ENCODE data around the gene ADGRB3. TPM values are rescaled to one million over a fixed set of nuclear protein-coding genes. Genes with fewer than 3 reads are reported as not detected.
"Not testable (repeated sequence)": the region's sequence is repeated elsewhere in the genome, so short reads cannot be mapped to it uniquely, and the experiment has no call there.

The ADGRB3 gene
- total and polyA plus RNA-seq, 7 donors, result 0.10 to 0.39 (median 0.21) TPM; not detected in 1

GRCh38 chr6:69105288-69105687 lies 470.2 kb downstream of the ADGRB3 start:
- Histone ChIP-seq H3K4me1 (no peaks in the 10 kb centered on the region), H3K27ac (no peak overlapping the region), H3K4me3 (no peak overlapping the region), H3K27me3 (ENCODE audit: insufficient read depth in 3 of 3, low read length in 2 of 3) (peaks cover 0 to 3% (median 0%) of the 10 kb centered on the region in 3 donors), H3K36me3 (ENCODE audit: insufficient read depth in 1 of 2, low read depth in 1 of 2) (no peaks in the 10 kb centered on the region), H3K9me3 (no peaks in the 10 kb centered on the region)
- ATAC-seq (no peak), DNase-seq (no peak)
- 51 to 73% (median 65%) methylated on average over 3 of the region's 3 CpGs for WGBS, 3 donors
- intact Hi-C loops (cut with DNase I), result no loop called here
- no peak for TF ChIP-seq CTCF (IDR thresholded peaks at IDR 0.05)

GRCh38 chr6:69106511-69106910 lies 471.4 kb downstream of the ADGRB3 start:
- TF ChIP-seq CTCF (IDR thresholded peaks at IDR 0.05), result no peak
- no peak overlapping the region for H3K4me3 ChIP-seq
- no peaks in the 10 kb centered on the region for H3K36me3 ChIP-seq (ENCODE audit: insufficient read depth in 1 of 2, low read depth in 1 of 2)
- no peak overlapping the region for H3K27ac ChIP-seq
- 55 to 61% (median 57%) methylated on average over 3 of the region's 3 CpGs for WGBS, 3 donors
- ATAC-seq (no peak), DNase-seq (no peak)
- no peaks in the 10 kb centered on the region for H3K9me3 ChIP-seq
- H3K4me1 ChIP-seq, result no peaks in the 10 kb centered on the region
- intact Hi-C loops (cut with DNase I), result no loop called here
- peaks cover 0 to 3% (median 0%) of the 10 kb centered on the region in 3 donors for H3K27me3 ChIP-seq (ENCODE audit: insufficient read depth in 3 of 3, low read length in 2 of 3)

DNA sequence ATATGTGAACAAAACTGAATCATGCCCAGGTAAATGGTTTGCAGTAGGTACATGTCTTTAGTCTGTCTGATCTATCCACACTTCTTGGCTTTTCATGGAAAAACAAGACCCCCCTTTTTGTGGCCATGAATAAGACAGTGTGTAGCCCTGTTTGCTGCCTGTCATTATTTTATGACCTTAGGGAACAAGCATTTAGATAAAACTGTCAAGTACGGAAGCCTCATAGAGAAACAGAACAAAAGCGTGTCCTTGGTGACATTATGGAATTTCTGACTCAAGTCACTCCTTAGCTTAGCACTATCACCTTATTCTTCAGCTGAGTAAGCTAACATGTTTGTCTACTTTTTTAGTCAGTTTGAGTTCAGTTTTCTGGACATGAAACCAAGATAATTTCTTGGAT lies 476.2 kb downstream of the ADGRB3 start:
- intact Hi-C loops (cut with DNase I), result no loop called here
- Histone ChIP-seq H3K9me3 (no peaks in the 10 kb centered on the region), H3K27ac (no peak overlapping the region), H3K27me3 (ENCODE audit: insufficient read depth in 3 of 3, low read length in 2 of 3) (peaks cover 0 to 3% (median 0%) of the 10 kb centered on the region in 3 donors), H3K4me1 (no peaks in the 10 kb centered on the region), H3K4me3 (no peak overlapping the region), H3K36me3 (ENCODE audit: insufficient read depth in 1 of 2, low read depth in 1 of 2) (no peaks in the 10 kb centered on the region)
- no peak for TF ChIP-seq CTCF (IDR thresholded peaks at IDR 0.05)
- no peak for DNase-seq
- WGBS, 3 donors, result 76 to 90% (median 83%) methylated on average over 2 of the region's 2 CpGs
- no peak for ATAC-seq

DNA sequence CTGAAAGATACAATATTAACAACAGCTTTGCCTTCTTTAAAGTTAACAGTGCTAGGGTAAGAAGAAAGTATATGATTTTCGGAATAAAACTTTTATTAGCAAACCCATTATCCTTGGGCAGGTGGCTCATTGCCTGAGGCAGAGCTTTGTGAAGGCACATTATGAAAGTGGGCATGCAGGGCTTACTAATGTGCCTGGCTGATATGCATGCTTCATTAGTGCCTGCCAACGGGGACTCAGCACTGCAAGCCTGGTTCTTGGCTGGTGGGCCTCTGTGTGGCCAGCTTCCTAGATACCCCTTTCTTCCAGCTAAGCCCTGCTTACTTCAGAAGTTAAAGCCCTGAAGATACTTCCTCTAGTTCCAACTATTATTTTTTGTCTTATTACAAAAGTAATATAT lies 481.6 kb downstream of the ADGRB3 start:
- ATAC-seq (no peak), DNase-seq (no peak)
- no peaks in the 10 kb centered on the region for H3K9me3 ChIP-seq
- H3K4me1 ChIP-seq, result no peaks in the 10 kb centered on the region
- TF ChIP-seq CTCF (IDR thresholded peaks at IDR 0.05), result no peak
- H3K27ac ChIP-seq, result no peak overlapping the region
- no peaks in the 10 kb centered on the region for H3K36me3 ChIP-seq (ENCODE audit: insufficient read depth in 1 of 2, low read depth in 1 of 2)
- 51 to 68% (median 60%) methylated on average over 2 of the region's 2 CpGs for WGBS, 3 donors
- H3K4me3 ChIP-seq, result no peak overlapping the region
- intact Hi-C loops (cut with DNase I), result no loop called here
- no peaks in the 10 kb centered on the region for H3K27me3 ChIP-seq (ENCODE audit: insufficient read depth in 3 of 3, low read length in 2 of 3)

DNA sequence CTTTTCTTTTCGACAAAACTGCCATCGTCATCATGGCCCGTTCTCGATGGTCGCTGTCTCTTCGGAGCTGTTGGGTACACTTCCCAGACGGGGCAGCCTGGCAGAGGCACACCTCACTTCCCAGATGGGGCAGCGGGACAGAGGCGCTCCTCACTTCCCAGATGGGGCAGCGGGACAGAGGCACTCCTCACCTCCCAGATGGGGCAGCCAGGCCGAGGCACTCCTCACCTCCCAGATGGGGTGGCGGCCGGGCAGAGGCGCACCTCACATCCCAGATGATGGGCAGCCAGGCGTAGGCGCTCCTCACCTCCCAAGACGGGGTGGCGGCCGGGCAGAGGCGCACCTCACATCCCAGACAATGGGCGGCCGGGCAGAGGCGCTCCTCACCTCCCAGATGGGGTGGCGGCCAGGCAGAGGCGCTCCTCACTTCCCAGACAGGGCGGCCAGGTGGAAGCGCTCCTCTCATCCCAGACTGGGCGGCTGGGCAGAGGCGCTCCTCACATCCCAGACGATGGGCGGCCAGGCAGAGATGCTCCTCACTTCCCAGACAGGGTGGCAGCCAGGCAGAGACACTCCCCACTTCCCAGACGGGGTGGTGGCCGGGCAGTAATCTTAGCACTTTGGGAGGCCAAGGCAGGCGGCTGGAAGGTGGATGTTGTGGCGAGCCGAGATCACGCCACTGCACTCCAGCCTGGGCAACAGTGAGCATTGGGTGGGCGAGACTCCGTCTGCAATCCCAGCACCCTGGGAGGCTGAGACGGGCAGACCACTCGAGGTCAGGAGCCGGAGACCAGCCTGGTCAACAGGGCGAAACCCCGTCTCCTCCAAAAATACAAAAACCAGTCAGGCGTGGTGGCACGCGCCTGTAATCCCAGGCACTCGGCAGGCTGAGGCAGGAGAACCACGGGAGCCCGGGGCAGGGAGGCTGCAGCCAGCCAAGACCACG lies 486.7 kb downstream of the ADGRB3 start:
- DNase-seq; H3K27ac ChIP-seq; H3K27me3 ChIP-seq (ENCODE audit: insufficient read depth in 3 of 3, low read length in 2 of 3); ATAC-seq; H3K4me1 ChIP-seq; H3K9me3 ChIP-seq; intact Hi-C loops (cut with DNase I); H3K36me3 ChIP-seq (ENCODE audit: insufficient read depth in 1 of 2, low read depth in 1 of 2); H3K4me3 ChIP-seq: not testable (repeated sequence)
- 85 to 93% (median 89%) methylated on average over 45 to 51 of the region's 51 CpGs for WGBS, 3 donors

Measured in psoas muscle (tissue), 8 donors.